HepG2 (cell line): ENCODE measurements around the gene CACTIN. TPM values are rescaled to one million over a fixed set of nuclear protein-coding genes. Genes with fewer than 3 reads are reported as not detected.

Experiments used
- ATAC-seq: fragments of 200-7000 bp; cut with Tn5 transposase; 3 replicates; pipeline ENCODE4 v1.9.1; 2020; ENCODE audit warnings: mild to moderate bottlenecking, moderate library complexity
- BruUV-seq: library from RNA; stranded (reverse); fragments of 400-500 nt; replicated peaks from 2 replicates; lab custom pipeline; 2021; lab: Mats Ljungman, UMichigan
- CTCF ChIA-PET: fragments of 300-600 bp; formaldehyde crosslinking; extraction: SDS; loops from one replicate; lab custom pipeline; 2021; ENCODE audit warnings: low total read pairs, inconsistent platforms, low intra/inter-chr PET ratio; lab: Yijun Ruan, JAX
- POLR2A ChIA-PET: fragments of 350-600 bp; sonication (Branson Sonifier 250); formaldehyde crosslinking; loops from one replicate; lab custom pipeline; 2020; ENCODE audit warnings: antibody characterized with exemption, inconsistent platforms; lab: Yijun Ruan, JAX
- DNase-seq: peaks from one replicate; pipeline ENCODE4 v3.0.0-alpha.2; 2015; ENCODE audit warnings: low spot score
- FAIRE-seq: peaks from 3 replicates; lab custom pipeline; 2011; peaks lifted over from hg19 to GRCh38; lab: Jason Lieb, UNC
- H2AFZ ChIP-seq: one replicate; pipeline ENCODE4 v1.6.1; 2011; ENCODE audit warnings: low read length, inconsistent platforms
- H3K27ac ChIP-seq: fragments of 300-600 bp; 3 replicates; pipeline ENCODE4 v1.8.0; 2011; ENCODE audit warnings: mixed run types, mild to moderate bottlenecking, mixed read lengths, low read length, inconsistent platforms; ENCODE audit not compliant: insufficient read depth; ENCODE audit errors: extremely low read length
- H3K27me3 ChIP-seq, 2 experiments: fragments of 200-600 bp in 1 of 2; 2 replicates in 1 of 2; 3 replicates in 1 of 2; pipeline versions ENCODE4 v1.6.0 to v1.8.0; 2011; ENCODE audit warnings: low read length in 2 of 2, mild to moderate bottlenecking in 2 of 2, moderate library complexity in 2 of 2, inconsistent platforms in 1 of 2; ENCODE audit not compliant: insufficient read depth in 2 of 2, control insufficient read depth in 1 of 2
- H3K36me3 ChIP-seq, 2 experiments: fragments of 200-600 bp in 1 of 2; replicated peaks in 1 of 2; 2 replicates in 1 of 2; 3 replicates in 1 of 2; pipeline versions ENCODE4 v1.5.1 to v1.8.0; 2011; ENCODE audit warnings: low read length in 2 of 2, inconsistent platforms in 1 of 2; ENCODE audit not compliant: insufficient read depth in 2 of 2, control insufficient read depth in 1 of 2
- H3K4me1 ChIP-seq: 2 replicates; pipeline ENCODE4 v1.5.1; 2012; ENCODE audit warnings: low read length, inconsistent platforms; ENCODE audit not compliant: insufficient read depth
- H3K4me2 ChIP-seq: 2 replicates; pipeline ENCODE4 v1.6.0; 2011; ENCODE audit warnings: low read depth, low read length, inconsistent platforms
- H3K4me3 ChIP-seq, 3 experiments: fragments of 200-600 bp in 1 of 3; sonication (generic), shearing (Covaris generic) in 1 of 3; replicated peaks in 1 of 3; 2 replicates each; pipeline ENCODE4 v1.5.1; 2011 to 2016; ENCODE audit warnings: low read length in 3 of 3, inconsistent platforms in 2 of 3, low read depth in 2 of 3, mild to moderate bottlenecking in 2 of 3, control low read depth in 1 of 3, mixed read lengths in 1 of 3; ENCODE audit not compliant: insufficient read depth in 1 of 3
- H3K79me2 ChIP-seq: one replicate; pipeline ENCODE4 v1.6.1; 2011; ENCODE audit warnings: low read length, inconsistent platforms; ENCODE audit not compliant: insufficient read depth
- H3K9ac ChIP-seq: 2 replicates; pipeline ENCODE4 v1.6.0; 2011; ENCODE audit warnings: mild to moderate bottlenecking, low read depth, low read length, inconsistent platforms; ENCODE audit not compliant: insufficient read depth
- H3K9me3 ChIP-seq: 2 replicates; pipeline ENCODE4 v1.5.1; 2012; ENCODE audit warnings: mild to moderate bottlenecking, low read length
- H4K20me1 ChIP-seq: 2 replicates; pipeline ENCODE4 v1.6.0; 2011; ENCODE audit warnings: inconsistent platforms, mild to moderate bottlenecking, low read length, moderate library complexity; ENCODE audit not compliant: insufficient read depth
- EP300 ChIP-seq, 3 experiments: sonication (generic) in 1 of 3; formaldehyde crosslinking in 1 of 3; IDR thresholded peaks; 2 replicates each; pipeline versions ENCODE4 v1.5.1 to v1.6.1; 2011 to 2020; ENCODE audit warnings: low read depth in 2 of 3, low read length in 2 of 3, borderline replicate concordance in 1 of 3, improper control_type of control experiment in 1 of 3, mild to moderate bottlenecking in 1 of 3, missing genetic modification reagents in 1 of 3, moderate library complexity in 1 of 3
- HHEX ChIP-seq: IDR thresholded peaks from 2 replicates; pipeline ENCODE4 v1.6.1; 2016; ENCODE audit warnings: control low read depth
- HMGA1 ChIP-seq: sonication (generic); formaldehyde crosslinking; conservative IDR thresholded peaks from 2 replicates; pipeline ENCODE4 v1.4.0; 2020; ENCODE audit warnings: missing genetic modification reagents
- KLF12 ChIP-seq: sonication (generic); formaldehyde crosslinking; IDR thresholded peaks from 2 replicates; pipeline ENCODE4 v1.4.0; 2020; ENCODE audit warnings: missing genetic modification reagents, borderline replicate concordance
- MXD4 ChIP-seq: IDR thresholded peaks from 2 replicates; pipeline ENCODE4 v1.6.1; 2016; ENCODE audit warnings: mild to moderate bottlenecking, missing biosample characterization, missing genetic modification reagents
- NFATC3 ChIP-seq: sonication (generic); formaldehyde crosslinking; IDR thresholded peaks from 2 replicates; pipeline ENCODE4 v1.5.1; 2020; ENCODE audit warnings: mild to moderate bottlenecking, missing genetic modification reagents
- RAD21 ChIP-seq: fragments of 450-650 bp; formaldehyde crosslinking; IDR thresholded peaks from 2 replicates; pipeline ENCODE4 v1.5.0; 2020; ENCODE audit warnings: mild to moderate bottlenecking
- SIX4 ChIP-seq: sonication (generic); formaldehyde crosslinking; IDR thresholded peaks from 2 replicates; pipeline ENCODE4 v1.4.0; 2020; ENCODE audit warnings: missing genetic modification reagents
- TEAD3 ChIP-seq: optimal IDR thresholded peaks from 2 replicates; pipeline ENCODE3; 2016; ENCODE audit warnings: borderline replicate concordance
- ZNF446 ChIP-seq: sonication (generic); formaldehyde crosslinking; IDR thresholded peaks from 2 replicates; pipeline ENCODE4 v1.5.0; 2020; ENCODE audit warnings: mild to moderate bottlenecking, missing genetic modification reagents
- ZNF614 ChIP-seq: IDR thresholded peaks from 2 replicates; pipeline ENCODE4 v1.6.1; 2018; ENCODE audit warnings: missing biosample characterization, missing genetic modification reagents, inconsistent platforms, borderline replicate concordance
- WGBS: methylation state at CpG from one replicate; pipeline ENCODE4 v1.1.6; 2017; ENCODE audit warnings: low lambda C conversion rate; 5-methylcytosine and 5-hydroxymethylcytosine counted together
- in situ Hi-C: cut with HindIII; loops from 2 replicates; pipeline ENCODE4 v1.10.0; 2017; ENCODE audit warnings: low pct_unique_long_range_greater_than_20kb; ENCODE audit not compliant: extremely low pct_ligation_motif_present
- intact Hi-C: fragments of 100-400 bp; cut with micrococcal nuclease; formaldehyde crosslinking; loops from one replicate; pipeline ENCODE4 v1.10.0; 2022; ENCODE audit not compliant: unreplicated experiment
- polyA plus RNA-seq, 8 experiments: library from polyadenylated mRNA; depleted of rRNA in 3 of 8; stranded (reverse) in 7 of 8; unstranded in 1 of 8; fragments of >200 nt; fragmentation: Illumina TruSeq in 4 of 8; extraction: Trizol in 4 of 8; gene quantifications; 2 replicates each; pipeline versions ENCODE4 v1.2.1 to v1.2.3, GENCODE V29; 2011 to 2016; ENCODE audit warnings: low read depth in 4 of 8, missing spikeins in 1 of 8, mixed read lengths in 1 of 8; ENCODE audit not compliant: insufficient read depth in 1 of 8
- total RNA-seq, 5 experiments: library from RNA; depleted of rRNA; stranded (reverse); fragments of >200 nt; fragmentation: Illumina TruSeq; extraction: Trizol; gene quantifications; 2 replicates each; pipeline ENCODE4 v1.2.3, GENCODE V29; 2016; ENCODE audit warnings: low read depth in 1 of 5
- TF ChIP-seq, protein P1 (sequence below): sonication (generic); formaldehyde crosslinking; IDR thresholded peaks from 2 replicates; pipeline ENCODE4 v1.5.0; 2020; ENCODE audit warnings: missing genetic modification reagents, mild to moderate bottlenecking, borderline replicate concordance
- TF ChIP-seq, protein P2 (sequence below): sonication (generic); formaldehyde crosslinking; IDR thresholded peaks from 2 replicates; pipeline ENCODE4 v1.8.1; 2022; ENCODE audit warnings: mild to moderate bottlenecking, missing genetic modification reagents
- TF ChIP-seq, protein P3 (sequence below): sonication (generic); formaldehyde crosslinking; IDR thresholded peaks from 2 replicates; pipeline ENCODE4 v1.5.0; 2020; ENCODE audit warnings: mild to moderate bottlenecking, missing genetic modification reagents
- TF ChIP-seq, protein P4 (sequence below): sonication (generic); formaldehyde crosslinking; IDR thresholded peaks from 2 replicates; pipeline ENCODE4 v1.5.0; 2020; ENCODE audit warnings: mild to moderate bottlenecking, missing genetic modification reagents
- TF ChIP-seq, protein P5 (sequence below): IDR thresholded peaks from 2 replicates; pipeline ENCODE4 v1.6.1; 2016; ENCODE audit warnings: missing compliant biosample characterization, missing genetic modification reagents, borderline replicate concordance

CACTIN gene
- total and polyA plus RNA-seq, 2 of the 13 experiments (the other 11 are each of a cell fraction or from before 2014, with no cell fraction given): 10.0 to 16.6 TPM

DNA sequence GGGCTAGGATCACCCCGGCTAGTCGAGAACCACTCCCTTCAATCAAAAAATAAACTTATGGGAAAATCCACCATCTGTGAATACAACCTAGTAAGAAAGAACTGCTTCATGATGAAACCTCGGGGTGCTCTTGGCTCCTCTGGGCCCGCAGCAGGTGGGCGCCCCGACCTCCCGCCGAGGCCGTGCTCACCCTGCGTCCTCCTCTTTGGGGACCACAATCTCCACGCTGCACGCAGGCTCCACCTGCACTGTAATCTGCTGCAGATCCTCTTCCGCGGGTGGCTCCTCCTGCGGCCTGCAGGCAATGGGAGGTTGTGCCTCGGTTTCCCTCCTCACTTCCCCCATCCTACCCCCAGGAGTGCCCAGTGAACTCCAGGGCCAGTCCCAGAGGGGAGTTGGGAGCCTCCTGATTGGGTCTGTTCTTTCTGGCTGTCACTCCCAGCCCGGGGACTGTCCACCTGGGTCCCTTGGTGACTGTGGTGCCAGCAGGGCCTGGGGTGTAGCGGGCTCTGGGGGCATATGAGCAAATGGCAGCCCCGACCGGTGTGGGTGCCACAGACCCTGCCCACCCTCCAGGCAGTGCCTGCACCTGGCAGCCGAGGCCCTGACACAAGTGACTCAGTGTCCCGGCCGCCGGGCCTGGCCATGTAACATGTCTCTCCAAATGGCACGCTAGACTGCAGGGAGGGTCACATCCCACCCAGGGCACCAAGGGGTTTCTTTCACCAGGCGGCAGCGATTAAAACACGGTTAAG lies 15.1 kb upstream of the CACTIN start:
- ChIA-PET POLR2A (no interaction called here), CTCF (no interaction called here)
- H3K27ac ChIP-seq: no peak overlapping the region
- no peak overlapping the region for H3K9ac ChIP-seq
- H3K27me3 ChIP-seq: no peaks in the 10 kb centered on the region
- no peak overlapping the region for H3K4me3 ChIP-seq
- H3K4me1 ChIP-seq: no peaks in the 10 kb centered on the region
- H4K20me1 ChIP-seq: no peaks in the 10 kb centered on the region
- in situ Hi-C loops: no loop called here
- no peaks in the 10 kb centered on the region for H3K79me2 ChIP-seq
- no peak for ATAC-seq
- FAIRE-seq: no peak
- no peak overlapping the region for H3K4me2 ChIP-seq
- no peak for DNase-seq
- no peaks in the 10 kb centered on the region for H3K9me3 ChIP-seq
- peaks cover 3% of the 10 kb centered on the region in 2 experiments; a peak in 2 of 5 replicates for H3K36me3 ChIP-seq
- 98% methylated on average over 23 of the region's 28 CpGs for WGBS
- intact Hi-C loops: no loop called here
- BruUV-seq: no TSS peak
- no peak overlapping the region for H2AFZ ChIP-seq
- no peak for TF ChIP-seq ZNF446
- TF ChIP-seq, protein P1, sequence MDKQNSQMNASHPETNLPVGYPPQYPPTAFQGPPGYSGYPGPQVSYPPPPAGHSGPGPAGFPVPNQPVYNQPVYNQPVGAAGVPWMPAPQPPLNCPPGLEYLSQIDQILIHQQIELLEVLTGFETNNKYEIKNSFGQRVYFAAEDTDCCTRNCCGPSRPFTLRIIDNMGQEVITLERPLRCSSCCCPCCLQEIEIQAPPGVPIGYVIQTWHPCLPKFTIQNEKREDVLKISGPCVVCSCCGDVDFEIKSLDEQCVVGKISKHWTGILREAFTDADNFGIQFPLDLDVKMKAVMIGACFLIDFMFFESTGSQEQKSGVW (CRISPR knock-in tag): no peak
- no peak for TF ChIP-seq MXD4 (CRISPR knock-in tag)
- TF ChIP-seq, protein P2, sequence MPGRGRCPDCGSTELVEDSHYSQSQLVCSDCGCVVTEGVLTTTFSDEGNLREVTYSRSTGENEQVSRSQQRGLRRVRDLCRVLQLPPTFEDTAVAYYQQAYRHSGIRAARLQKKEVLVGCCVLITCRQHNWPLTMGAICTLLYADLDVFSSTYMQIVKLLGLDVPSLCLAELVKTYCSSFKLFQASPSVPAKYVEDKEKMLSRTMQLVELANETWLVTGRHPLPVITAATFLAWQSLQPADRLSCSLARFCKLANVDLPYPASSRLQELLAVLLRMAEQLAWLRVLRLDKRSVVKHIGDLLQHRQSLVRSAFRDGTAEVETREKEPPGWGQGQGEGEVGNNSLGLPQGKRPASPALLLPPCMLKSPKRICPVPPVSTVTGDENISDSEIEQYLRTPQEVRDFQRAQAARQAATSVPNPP (CRISPR knock-in tag): no peak
- TF ChIP-seq, protein P3, sequence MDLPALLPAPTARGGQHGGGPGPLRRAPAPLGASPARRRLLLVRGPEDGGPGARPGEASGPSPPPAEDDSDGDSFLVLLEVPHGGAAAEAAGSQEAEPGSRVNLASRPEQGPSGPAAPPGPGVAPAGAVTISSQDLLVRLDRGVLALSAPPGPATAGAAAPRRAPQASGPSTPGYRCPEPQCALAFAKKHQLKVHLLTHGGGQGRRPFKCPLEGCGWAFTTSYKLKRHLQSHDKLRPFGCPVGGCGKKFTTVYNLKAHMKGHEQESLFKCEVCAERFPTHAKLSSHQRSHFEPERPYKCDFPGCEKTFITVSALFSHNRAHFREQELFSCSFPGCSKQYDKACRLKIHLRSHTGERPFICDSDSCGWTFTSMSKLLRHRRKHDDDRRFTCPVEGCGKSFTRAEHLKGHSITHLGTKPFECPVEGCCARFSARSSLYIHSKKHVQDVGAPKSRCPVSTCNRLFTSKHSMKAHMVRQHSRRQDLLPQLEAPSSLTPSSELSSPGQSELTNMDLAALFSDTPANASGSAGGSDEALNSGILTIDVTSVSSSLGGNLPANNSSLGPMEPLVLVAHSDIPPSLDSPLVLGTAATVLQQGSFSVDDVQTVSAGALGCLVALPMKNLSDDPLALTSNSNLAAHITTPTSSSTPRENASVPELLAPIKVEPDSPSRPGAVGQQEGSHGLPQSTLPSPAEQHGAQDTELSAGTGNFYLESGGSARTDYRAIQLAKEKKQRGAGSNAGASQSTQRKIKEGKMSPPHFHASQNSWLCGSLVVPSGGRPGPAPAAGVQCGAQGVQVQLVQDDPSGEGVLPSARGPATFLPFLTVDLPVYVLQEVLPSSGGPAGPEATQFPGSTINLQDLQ: no peak
- TF ChIP-seq TEAD3 (CRISPR knock-in tag): no peak
- TF ChIP-seq SIX4 (CRISPR knock-in tag): no peak
- no peak for TF ChIP-seq RAD21
- no peak for TF ChIP-seq EP300 (IDR thresholded peaks at IDR 0.05; ENCODE audit: low read depth in 2 of 2, low read length in 2 of 2)
- no peak for TF ChIP-seq EP300 (CRISPR knock-in tag; IDR thresholded peaks at IDR 0.05; ENCODE audit: borderline replicate concordance)
- TF ChIP-seq KLF12: no peak
- TF ChIP-seq, protein P4, sequence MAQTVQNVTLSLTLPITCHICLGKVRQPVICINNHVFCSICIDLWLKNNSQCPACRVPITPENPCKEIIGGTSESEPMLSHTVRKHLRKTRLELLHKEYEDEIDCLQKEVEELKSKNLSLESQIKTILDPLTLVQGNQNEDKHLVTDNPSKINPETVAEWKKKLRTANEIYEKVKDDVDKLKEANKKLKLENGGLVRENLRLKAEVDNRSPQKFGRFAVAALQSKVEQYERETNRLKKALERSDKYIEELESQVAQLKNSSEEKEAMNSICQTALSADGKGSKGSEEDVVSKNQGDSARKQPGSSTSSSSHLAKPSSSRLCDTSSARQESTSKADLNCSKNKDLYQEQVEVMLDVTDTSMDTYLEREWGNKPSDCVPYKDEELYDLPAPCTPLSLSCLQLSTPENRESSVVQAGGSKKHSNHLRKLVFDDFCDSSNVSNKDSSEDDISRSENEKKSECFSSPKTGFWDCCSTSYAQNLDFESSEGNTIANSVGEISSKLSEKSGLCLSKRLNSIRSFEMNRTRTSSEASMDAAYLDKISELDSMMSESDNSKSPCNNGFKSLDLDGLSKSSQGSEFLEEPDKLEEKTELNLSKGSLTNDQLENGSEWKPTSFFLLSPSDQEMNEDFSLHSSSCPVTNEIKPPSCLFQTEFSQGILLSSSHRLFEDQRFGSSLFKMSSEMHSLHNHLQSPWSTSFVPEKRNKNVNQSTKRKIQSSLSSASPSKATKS (CRISPR knock-in tag): no peak
- TF ChIP-seq NFATC3 (CRISPR knock-in tag): no peak
- TF ChIP-seq, protein P5, sequence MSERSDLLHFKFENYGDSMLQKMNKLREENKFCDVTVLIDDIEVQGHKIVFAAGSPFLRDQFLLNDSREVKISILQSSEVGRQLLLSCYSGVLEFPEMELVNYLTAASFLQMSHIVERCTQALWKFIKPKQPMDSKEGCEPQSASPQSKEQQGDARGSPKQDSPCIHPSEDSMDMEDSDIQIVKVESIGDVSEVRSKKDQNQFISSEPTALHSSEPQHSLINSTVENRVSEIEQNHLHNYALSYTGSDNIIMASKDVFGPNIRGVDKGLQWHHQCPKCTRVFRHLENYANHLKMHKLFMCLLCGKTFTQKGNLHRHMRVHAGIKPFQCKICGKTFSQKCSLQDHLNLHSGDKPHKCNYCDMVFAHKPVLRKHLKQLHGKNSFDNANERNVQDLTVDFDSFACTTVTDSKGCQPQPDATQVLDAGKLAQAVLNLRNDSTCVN: no peak
- TF ChIP-seq HMGA1 (CRISPR knock-in tag): no peak
- no peak for TF ChIP-seq HHEX (CRISPR knock-in tag)
- TF ChIP-seq ZNF614 (CRISPR knock-in tag): no peak
